ENCODE results near the gene CCDC171. TPM values are rescaled to one million over a fixed set of nuclear protein-coding genes. Genes with fewer than 3 reads are reported as not detected.

Gene CCDC171
- total RNA-seq, 2 donors from 2014 or later, result 4.3 to 6.4 TPM

DNA sequence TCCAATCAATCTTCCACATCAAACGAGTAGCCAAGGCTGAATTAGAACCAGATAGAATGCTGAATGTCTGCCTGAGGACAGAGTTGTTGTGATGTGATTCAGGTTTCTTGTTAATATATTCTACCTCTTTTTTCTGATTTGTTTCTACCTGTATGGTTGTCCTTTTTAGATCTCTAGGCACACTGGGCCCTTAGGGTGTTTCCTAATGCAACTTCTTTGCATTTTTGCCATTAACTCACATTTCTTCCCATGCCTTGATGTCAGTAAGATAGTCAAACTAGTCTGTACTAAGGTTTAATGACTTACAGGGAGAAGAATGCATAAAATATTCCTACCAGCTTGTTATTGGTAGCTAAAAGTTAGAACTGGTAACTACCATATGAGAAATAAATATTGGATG lies 413.6 kb downstream of the CCDC171 start:
- H3K27me3 ChIP-seq (replicated peaks; ENCODE audit: insufficient read depth), result no peaks in the 10 kb centered on the region
- H3K27ac ChIP-seq, result no peak overlapping the region
- H3K36me3 ChIP-seq, result no peaks in the 10 kb centered on the region
- no peaks in the 10 kb centered on the region for H3K9me3 ChIP-seq
- H3K4me3 ChIP-seq, result no peak overlapping the region
- ATAC-seq (ENCODE audit: insufficient number of reproducible peaks, low FRiP score, low read depth), result no peak
- TF ChIP-seq, protein P1, sequence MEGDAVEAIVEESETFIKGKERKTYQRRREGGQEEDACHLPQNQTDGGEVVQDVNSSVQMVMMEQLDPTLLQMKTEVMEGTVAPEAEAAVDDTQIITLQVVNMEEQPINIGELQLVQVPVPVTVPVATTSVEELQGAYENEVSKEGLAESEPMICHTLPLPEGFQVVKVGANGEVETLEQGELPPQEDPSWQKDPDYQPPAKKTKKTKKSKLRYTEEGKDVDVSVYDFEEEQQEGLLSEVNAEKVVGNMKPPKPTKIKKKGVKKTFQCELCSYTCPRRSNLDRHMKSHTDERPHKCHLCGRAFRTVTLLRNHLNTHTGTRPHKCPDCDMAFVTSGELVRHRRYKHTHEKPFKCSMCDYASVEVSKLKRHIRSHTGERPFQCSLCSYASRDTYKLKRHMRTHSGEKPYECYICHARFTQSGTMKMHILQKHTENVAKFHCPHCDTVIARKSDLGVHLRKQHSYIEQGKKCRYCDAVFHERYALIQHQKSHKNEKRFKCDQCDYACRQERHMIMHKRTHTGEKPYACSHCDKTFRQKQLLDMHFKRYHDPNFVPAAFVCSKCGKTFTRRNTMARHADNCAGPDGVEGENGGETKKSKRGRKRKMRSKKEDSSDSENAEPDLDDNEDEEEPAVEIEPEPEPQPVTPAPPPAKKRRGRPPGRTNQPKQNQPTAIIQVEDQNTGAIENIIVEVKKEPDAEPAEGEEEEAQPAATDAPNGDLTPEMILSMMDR (IDR thresholded peaks at IDR 0.05), result no peak
- no peaks in the 10 kb centered on the region for H3K4me1 ChIP-seq (ENCODE audit: control insufficient read depth in 1 of 2, low read depth in 2 of 2)
- no peak for DNase-seq (ENCODE audit: low spot score)

DNA sequence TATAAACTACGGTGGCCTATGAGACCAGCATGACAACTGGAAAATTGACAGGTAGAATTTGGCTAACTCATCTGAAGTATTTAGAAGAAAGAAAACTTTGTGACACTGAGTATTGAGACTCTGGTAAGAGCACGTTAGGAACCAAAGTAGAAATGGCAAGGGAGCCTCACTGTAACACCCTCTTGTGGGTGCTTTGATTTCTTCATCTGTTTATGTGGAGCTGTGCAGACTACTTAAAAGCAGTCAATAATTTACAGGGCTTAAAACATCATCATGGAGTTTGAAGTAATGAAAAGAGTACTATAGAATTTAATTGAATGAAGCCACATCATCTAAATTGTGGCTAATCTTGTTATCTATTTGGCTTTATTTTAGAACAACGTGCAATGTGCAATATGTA lies 414.2 kb downstream of the CCDC171 start:
- Histone ChIP-seq H3K4me3 (no peak overlapping the region), H3K4me1 (ENCODE audit: control insufficient read depth in 1 of 2, low read depth in 2 of 2) (no peaks in the 10 kb centered on the region), H3K27me3 (replicated peaks; ENCODE audit: insufficient read depth) (no peaks in the 10 kb centered on the region), H3K36me3 (no peaks in the 10 kb centered on the region), H3K27ac (no peak overlapping the region), H3K9me3 (no peaks in the 10 kb centered on the region)
- TF ChIP-seq, protein P1 (IDR thresholded peaks at IDR 0.05), result no peak
- DNase-seq (ENCODE audit: low spot score) (no peak), ATAC-seq (ENCODE audit: insufficient number of reproducible peaks, low FRiP score, low read depth) (no peak)

DNA sequence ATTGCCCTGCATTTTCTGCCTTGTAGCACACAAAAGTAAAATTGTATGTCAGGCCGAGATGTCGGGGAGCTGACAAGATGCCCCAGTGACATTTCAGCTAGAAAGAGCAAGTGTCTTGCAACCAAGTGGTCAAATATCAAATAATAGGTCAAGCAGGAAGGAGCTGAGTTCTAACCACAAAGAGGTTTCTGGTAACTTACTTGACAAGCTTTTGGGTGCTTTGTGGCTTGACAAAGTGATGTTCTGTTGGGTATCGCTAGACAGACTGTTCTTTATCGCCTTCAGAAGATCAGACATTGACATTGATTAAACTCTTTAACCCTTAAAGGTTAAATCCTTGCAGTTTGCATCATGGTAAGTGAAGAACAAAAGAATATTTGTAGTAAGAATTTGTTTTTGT lies 419.9 kb downstream of the CCDC171 start:
- Histone ChIP-seq H3K27ac (no peak overlapping the region), H3K36me3 (no peaks in the 10 kb centered on the region), H3K9me3 (no peaks in the 10 kb centered on the region), H3K27me3 (replicated peaks; ENCODE audit: insufficient read depth) (no peaks in the 10 kb centered on the region), H3K4me1 (ENCODE audit: control insufficient read depth in 1 of 2, low read depth in 2 of 2) (no peaks in the 10 kb centered on the region), H3K4me3 (no peak overlapping the region)
- DNase-seq (ENCODE audit: low spot score) (no peak), ATAC-seq (ENCODE audit: insufficient number of reproducible peaks, low FRiP score, low read depth) (no peak)
- TF ChIP-seq, protein P1 (IDR thresholded peaks at IDR 0.05), result no peak

DNA sequence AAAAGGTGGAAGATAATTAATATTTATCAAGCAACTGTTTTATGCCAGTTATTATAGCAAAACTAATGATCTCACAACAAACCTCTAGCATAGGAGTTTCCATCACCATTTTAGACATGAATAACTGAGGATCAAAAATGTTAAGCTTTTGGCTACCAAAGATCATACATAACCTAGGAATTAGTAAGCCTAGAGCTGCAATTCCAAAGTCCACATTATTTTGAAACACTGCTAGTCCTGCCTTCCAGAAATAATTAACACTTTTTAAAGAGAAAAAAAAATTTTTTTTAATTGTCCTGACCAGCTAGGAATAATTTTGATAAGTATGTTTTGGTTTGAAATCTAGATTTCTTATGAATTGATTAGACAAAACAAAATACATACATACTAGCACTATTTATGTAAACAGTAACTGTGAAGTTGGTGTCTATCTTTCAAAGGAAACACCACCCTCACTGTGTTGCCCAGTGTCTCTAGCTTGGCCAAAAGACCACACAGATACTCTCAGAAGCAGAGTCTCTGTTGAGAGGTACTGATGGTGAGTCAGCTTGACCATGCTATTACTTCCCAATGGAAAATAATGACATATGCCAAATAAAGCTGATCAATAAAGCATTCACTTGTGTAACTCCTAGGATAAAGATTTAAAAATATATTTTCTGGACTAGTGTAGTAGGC lies 422.4 kb downstream of the CCDC171 start:
- no peaks in the 10 kb centered on the region for H3K4me1 ChIP-seq (ENCODE audit: control insufficient read depth in 1 of 2, low read depth in 2 of 2)
- no peak overlapping the region for H3K4me3 ChIP-seq
- no peak for ATAC-seq (ENCODE audit: insufficient number of reproducible peaks, low FRiP score, low read depth)
- no peaks in the 10 kb centered on the region for H3K27me3 ChIP-seq (replicated peaks; ENCODE audit: insufficient read depth)
- TF ChIP-seq, protein P1 (IDR thresholded peaks at IDR 0.05), result no peak
- no peaks in the 10 kb centered on the region for H3K36me3 ChIP-seq
- no peak overlapping the region for H3K27ac ChIP-seq
- no peaks in the 10 kb centered on the region for H3K9me3 ChIP-seq
- no peak for DNase-seq (ENCODE audit: low spot score)

DNA sequence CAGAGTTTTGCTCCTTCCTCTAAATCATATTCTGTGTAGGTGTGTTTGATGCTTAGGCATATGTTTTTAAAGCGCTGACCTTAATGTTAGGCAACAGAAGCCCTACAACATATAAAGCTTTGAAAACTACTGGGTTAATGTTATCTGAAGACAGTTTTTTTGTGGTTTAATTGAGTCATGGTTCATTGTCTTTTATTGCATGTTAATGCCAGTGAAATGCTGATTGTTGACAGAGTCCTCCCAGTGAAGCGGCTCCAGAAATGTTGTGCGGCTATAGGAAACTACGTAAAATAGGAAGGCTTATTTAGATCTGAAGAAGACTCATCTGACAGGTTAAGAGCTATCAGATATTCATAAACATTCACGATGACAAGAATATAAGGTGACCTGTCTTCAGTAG lies 424.6 kb downstream of the CCDC171 start:
- no peaks in the 10 kb centered on the region for H3K36me3 ChIP-seq
- no peak overlapping the region for H3K27ac ChIP-seq
- H3K4me3 ChIP-seq, result no peak overlapping the region
- no peaks in the 10 kb centered on the region for H3K4me1 ChIP-seq (ENCODE audit: control insufficient read depth in 1 of 2, low read depth in 2 of 2)
- TF ChIP-seq, protein P1 (IDR thresholded peaks at IDR 0.05), result no peak
- ATAC-seq (ENCODE audit: insufficient number of reproducible peaks, low FRiP score, low read depth) (no peak), DNase-seq (ENCODE audit: low spot score) (no peak)
- H3K27me3 ChIP-seq (replicated peaks; ENCODE audit: insufficient read depth), result no peaks in the 10 kb centered on the region
- H3K9me3 ChIP-seq, result no peaks in the 10 kb centered on the region
